Neural crest cell (in vitro differentiated cells): ENCODE measurements around the gene CCDC201. TPM values are rescaled to one million over a fixed set of nuclear protein-coding genes. Genes with fewer than 3 reads are reported as not detected.
"Not testable (repeated sequence)": the region's sequence is repeated elsewhere in the genome, so short reads cannot be mapped to it uniquely, and the experiment has no call there.

Experiments used
- DNase-seq: peaks from one replicate; pipeline ENCODE4 v3.0.0; 2021; ENCODE audit warnings: low read depth, mixed read lengths, low spot score
- H3K27ac Mint-ChIP-seq: one replicate; pipeline ENCODE4 v1.8.0; 2021; ENCODE audit warnings: mild to moderate bottlenecking, mixed read lengths; ENCODE audit not compliant: unreplicated experiment
- H3K27me3 Mint-ChIP-seq: 2 replicates; pipeline ENCODE4 v1.8.0; 2021; ENCODE audit warnings: low read depth, mild to moderate bottlenecking, mixed read lengths
- H3K36me3 Mint-ChIP-seq: 2 replicates; pipeline ENCODE4 v1.8.0; 2021; ENCODE audit warnings: low read depth, mild to moderate bottlenecking, mixed read lengths
- H3K4me1 Mint-ChIP-seq: 2 replicates; pipeline ENCODE4 v1.8.0; 2021; ENCODE audit warnings: mixed read lengths
- H3K4me3 Mint-ChIP-seq: one replicate; pipeline ENCODE4 v1.8.0; 2021; ENCODE audit warnings: mild to moderate bottlenecking, mixed read lengths
- H3K9me3 Mint-ChIP-seq: 2 replicates; pipeline ENCODE4 v1.8.0; 2021; ENCODE audit warnings: mixed read lengths
- CTCF ChIP-seq: fragments of 200-600 bp; sonication (generic); conservative IDR thresholded peaks from 2 replicates; pipeline ENCODE4 v1.5.0; 2021; ENCODE audit warnings: antibody characterized with exemption, mild to moderate bottlenecking
- total RNA-seq: library from RNA; stranded (reverse); gene quantifications from 2 replicates; pipeline ENCODE4 v1.2.1, GENCODE V29; 2021

Gene CCDC201
- total RNA-seq, 1 donor from 2014 or later: not detected

GRCh38 chr7:45872116-45873034, 507 bp downstream of the CCDC201 start:
- no peak for DNase-seq
- H3K4me1 Mint-ChIP-seq: no peaks in the 10 kb centered on the region

GRCh38 chr7:45869426-45869825, 3.5 kb downstream of the CCDC201 start:
- Mint-ChIP-seq H3K4me1 (no peaks in the 10 kb centered on the region), H3K4me3 (no peak overlapping the region), H3K9me3 (no peaks in the 10 kb centered on the region), H3K27ac (no peak overlapping the region), H3K27me3 (no peaks in the 10 kb centered on the region), H3K36me3 (no peaks in the 10 kb centered on the region)
- TF ChIP-seq CTCF: no peak
- no peak for DNase-seq

More at GRCh38 chr7:45872116-45873034, 507 bp downstream of the CCDC201 start:
- peaks cover 2% of the 10 kb centered on the region for H3K9me3 Mint-ChIP-seq
- TF ChIP-seq CTCF: peak; percentile 55
- no peaks in the 10 kb centered on the region for H3K27me3 Mint-ChIP-seq
- no peaks in the 10 kb centered on the region for H3K36me3 Mint-ChIP-seq
- no peak overlapping the region for H3K4me3 Mint-ChIP-seq
- no peak overlapping the region for H3K27ac Mint-ChIP-seq

GRCh38 chr7:45867471-45867870, 5.4 kb downstream of the CCDC201 start:
- DNase-seq: no peak
- no peaks in the 10 kb centered on the region for H3K4me1 Mint-ChIP-seq
- no peak overlapping the region for H3K4me3 Mint-ChIP-seq
- H3K36me3 Mint-ChIP-seq: no peaks in the 10 kb centered on the region
- no peak for TF ChIP-seq CTCF
- no peaks in the 10 kb centered on the region for H3K27me3 Mint-ChIP-seq
- no peaks in the 10 kb centered on the region for H3K9me3 Mint-ChIP-seq
- no peak overlapping the region for H3K27ac Mint-ChIP-seq

- no peaks in the 10 kb centered on the region for H3K4me1 Mint-ChIP-seq
- no peak overlapping the region for H3K4me3 Mint-ChIP-seq
- TF ChIP-seq CTCF: no peak
- no peaks in the 10 kb centered on the region for H3K36me3 Mint-ChIP-seq
- H3K27ac Mint-ChIP-seq: no peak overlapping the region
- H3K27me3 Mint-ChIP-seq: peaks cover 6% of the 10 kb centered on the region
- H3K9me3 Mint-ChIP-seq: no peaks in the 10 kb centered on the region
- DNase-seq: no peak
Measured at GRCh38 chr7:45865594-45866410, 7.1 kb downstream of the CCDC201 start.

- peak; percentile 25 for TF ChIP-seq CTCF
- no peaks in the 10 kb centered on the region for H3K36me3 Mint-ChIP-seq
- DNase-seq: no peak
- no peaks in the 10 kb centered on the region for H3K4me1 Mint-ChIP-seq
- no peak overlapping the region for H3K27ac Mint-ChIP-seq
- no peaks in the 10 kb centered on the region for H3K9me3 Mint-ChIP-seq
- peaks cover 13% of the 10 kb centered on the region for H3K27me3 Mint-ChIP-seq
- H3K4me3 Mint-ChIP-seq: no peak overlapping the region
Measured at GRCh38 chr7:45863715-45864114, 9.2 kb downstream of the CCDC201 start.

GRCh38 chr7:45856888-45857287, 16.0 kb downstream of the CCDC201 start:
- not testable (repeated sequence) for H3K9me3 Mint-ChIP-seq, H3K27ac Mint-ChIP-seq, H3K4me3 Mint-ChIP-seq

GRCh38 chr7:45855680-45856079, 17.2 kb downstream of the CCDC201 start:
- H3K27ac Mint-ChIP-seq, DNase-seq, H3K4me3 Mint-ChIP-seq, H3K4me1 Mint-ChIP-seq, H3K36me3 Mint-ChIP-seq, H3K9me3 Mint-ChIP-seq: not testable (repeated sequence)
- peaks cover 16% of the 10 kb centered on the region for H3K27me3 Mint-ChIP-seq

More at GRCh38 chr7:45856888-45857287, 16.0 kb downstream of the CCDC201 start:
- H3K27me3 Mint-ChIP-seq: peaks cover 22% of the 10 kb centered on the region
- not testable (repeated sequence) for H3K4me1 Mint-ChIP-seq, DNase-seq, H3K36me3 Mint-ChIP-seq

GRCh38 chr7:45853491-45853890, 19.4 kb downstream of the CCDC201 start:
- not testable (repeated sequence) for DNase-seq, H3K36me3 Mint-ChIP-seq, H3K9me3 Mint-ChIP-seq, H3K4me3 Mint-ChIP-seq, H3K27ac Mint-ChIP-seq, H3K4me1 Mint-ChIP-seq, H3K27me3 Mint-ChIP-seq
